ENCODE measurements around the gene TPM4. TPM values are rescaled to one million over a fixed set of nuclear protein-coding genes. Genes with fewer than 3 reads are reported as not detected.
"Not testable (repeated sequence)": the region's sequence is repeated elsewhere in the genome, so short reads cannot be mapped to it uniquely, and the experiment has no call there.

Gene TPM4
- total and polyA plus RNA-seq, 2 experiments from 2014 or later = 223 to 288 TPM

DNA sequence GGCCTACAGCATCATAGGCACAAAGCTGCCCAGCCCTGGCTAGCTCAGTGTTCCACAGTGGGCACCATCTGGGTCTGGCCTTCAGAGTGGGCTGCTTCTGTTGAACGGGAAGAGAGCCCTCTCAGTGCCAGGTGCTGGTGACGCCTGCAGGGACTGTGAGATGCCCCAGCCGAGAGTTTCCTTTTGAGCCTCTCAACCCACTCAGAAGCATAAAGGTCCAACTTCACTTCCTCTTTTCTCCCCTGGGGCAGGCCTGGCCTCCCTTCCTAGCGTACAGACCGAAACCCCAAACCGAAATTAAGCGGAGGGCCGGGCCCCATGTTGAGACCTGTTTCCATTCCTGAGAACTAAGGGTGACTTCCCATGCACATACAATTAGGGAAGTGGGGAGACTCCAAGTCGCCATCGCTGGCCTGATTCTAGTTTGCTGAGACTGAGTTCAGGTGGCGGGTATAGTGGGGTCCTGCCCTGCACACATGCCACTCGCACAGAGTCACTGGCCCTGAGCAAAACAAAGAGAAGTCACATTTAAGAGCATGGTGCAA is 42.3 kb downstream of the TPM4 start:
- Histone ChIP-seq H3K9me2 (ENCODE audit: insufficient read depth) (no peaks in the 10 kb centered on the region), H3K79me2 (replicated peaks; ENCODE audit: insufficient read depth) (peaks cover 21% of the 10 kb centered on the region), H4K20me1 (replicated peaks; ENCODE audit: insufficient read depth) (peaks cover 18% of the 10 kb centered on the region; the same call in 1 of the 2 replicates), H3F3A (replicated peaks; ENCODE audit: low read depth) (no peaks in the 10 kb centered on the region), H3K4me3 (no peak overlapping the region), H3K27ac (ENCODE audit: low read depth) (no peak overlapping the region), H3K4me2 (no peak overlapping the region), H3K27me3 (ENCODE audit: insufficient read depth) (no peaks in the 10 kb centered on the region), H3K4me1 (ENCODE audit: insufficient read depth) (no peaks in the 10 kb centered on the region), H2AFZ (no peak overlapping the region), H3K36me3 (ENCODE audit: insufficient read depth) (peaks cover 17% of the 10 kb centered on the region)
- no peaks in the 10 kb centered on the region for H3K9me3 Mint-ChIP-seq
- TF ChIP-seq ZNF114 (CRISPR knock-in tag; IDR thresholded peaks at IDR 0.05) = no peak
- no peak for TF ChIP-seq STAT1 (IDR thresholded peaks at IDR 0.05; ENCODE audit: unreplicated experiment)
- H3K27ac Mint-ChIP-seq = no peak overlapping the region
- H3K27me3 Mint-ChIP-seq (ENCODE audit: insufficient read depth, low read depth, poor library complexity) = peaks cover 3% of the 10 kb centered on the region
- H3K4me3 Mint-ChIP-seq = no peak overlapping the region
- peaks cover 50% of the 10 kb centered on the region for H3K36me3 Mint-ChIP-seq (ENCODE audit: low read depth)
- no peak for DNase-seq (ENCODE audit: low spot score)
- no peak for ATAC-seq
- H3K4me1 Mint-ChIP-seq = peaks cover 5% of the 10 kb centered on the region; the same call in 1 of the 3 replicates

DNA sequence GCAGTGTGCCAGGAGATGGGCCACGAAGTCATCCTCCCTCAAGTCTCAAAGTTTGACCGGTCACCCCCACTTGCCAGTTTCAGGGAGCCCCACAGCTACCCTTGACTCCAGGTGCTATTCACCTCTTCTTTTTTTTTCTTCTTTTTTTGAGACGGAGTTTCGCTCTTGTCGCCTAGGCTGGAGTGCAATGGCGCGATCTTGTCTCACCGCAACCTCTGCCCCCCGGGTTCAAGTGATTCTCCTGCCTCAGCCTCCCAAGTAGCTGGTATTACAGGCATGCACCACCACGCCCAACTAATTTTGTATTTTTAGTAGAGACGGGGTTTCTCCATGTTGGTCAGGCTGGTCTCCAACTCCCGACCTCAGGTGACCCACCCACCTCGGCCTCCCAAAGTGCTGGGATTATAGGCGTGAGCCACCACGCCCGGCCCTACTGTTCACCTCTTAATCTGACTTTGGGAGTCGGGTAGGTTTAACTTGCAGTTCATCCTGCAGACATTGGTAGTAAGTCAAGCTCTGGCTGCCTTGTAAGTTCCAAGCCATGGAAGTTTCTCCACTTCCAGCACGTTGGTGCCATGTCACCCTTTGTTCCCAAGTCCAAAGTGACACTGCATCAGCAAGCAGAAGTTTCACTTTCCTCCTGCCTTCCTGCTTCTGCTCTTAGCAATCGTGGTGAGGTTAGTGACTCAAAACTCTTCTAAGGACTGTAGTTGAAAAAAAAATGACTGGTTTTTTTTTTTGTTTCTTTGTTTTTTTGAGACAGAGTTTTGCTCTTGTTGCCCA is 43.0 kb downstream of the TPM4 start:
- H3K4me1 ChIP-seq (ENCODE audit: insufficient read depth); H3K4me1 Mint-ChIP-seq; H3K4me2 ChIP-seq; H3K9me3 Mint-ChIP-seq; H2AFZ ChIP-seq; H3K27ac ChIP-seq (ENCODE audit: low read depth); H3K27me3 Mint-ChIP-seq (ENCODE audit: insufficient read depth, low read depth, poor library complexity); DNase-seq (ENCODE audit: low spot score); H3K27ac Mint-ChIP-seq; H3K4me3 Mint-ChIP-seq; ATAC-seq; H3K27me3 ChIP-seq (ENCODE audit: insufficient read depth); H3F3A ChIP-seq (replicated peaks; ENCODE audit: low read depth); H3K9me2 ChIP-seq (ENCODE audit: insufficient read depth); H3K4me3 ChIP-seq: not testable (repeated sequence)
- Histone ChIP-seq H3K36me3 (ENCODE audit: insufficient read depth) (peaks cover 17% of the 10 kb centered on the region), H4K20me1 (replicated peaks; ENCODE audit: insufficient read depth) (peaks cover 14% of the 10 kb centered on the region; the same call in 1 of the 2 replicates), H3K79me2 (replicated peaks; ENCODE audit: insufficient read depth) (peaks cover 15% of the 10 kb centered on the region)
- peaks cover 50% of the 10 kb centered on the region for H3K36me3 Mint-ChIP-seq (ENCODE audit: low read depth)

DNA sequence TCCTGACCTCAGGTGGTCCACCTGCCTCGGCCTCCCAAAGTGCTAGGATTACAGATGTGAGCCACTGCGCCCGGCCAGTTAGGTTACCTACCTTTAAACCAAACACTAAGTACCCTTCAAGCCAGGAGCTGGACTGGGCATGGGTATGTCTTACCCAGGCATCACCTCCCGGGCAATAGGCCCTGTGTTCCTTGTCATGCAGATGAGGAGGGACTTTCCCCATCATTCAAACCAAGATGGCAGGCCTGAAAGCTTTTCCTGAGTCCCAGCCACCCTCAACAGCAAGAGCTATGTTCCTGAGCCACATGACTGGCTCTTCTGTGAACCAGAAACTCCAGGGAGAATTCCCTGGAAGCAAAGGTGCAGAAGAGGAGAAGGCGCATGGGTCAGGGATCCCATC is 44.8 kb downstream of the TPM4 start:
- Histone ChIP-seq H3F3A (replicated peaks; ENCODE audit: low read depth) (no peaks in the 10 kb centered on the region), H3K9me2 (ENCODE audit: insufficient read depth) (no peaks in the 10 kb centered on the region), H3K4me2 (no peak overlapping the region), H2AFZ (no peak overlapping the region), H3K27ac (ENCODE audit: low read depth) (no peak overlapping the region), H3K27me3 (ENCODE audit: insufficient read depth) (no peaks in the 10 kb centered on the region), H3K4me3 (no peak overlapping the region), H3K4me1 (ENCODE audit: insufficient read depth) (no peaks in the 10 kb centered on the region), H3K36me3 (ENCODE audit: insufficient read depth) (peaks cover 18% of the 10 kb centered on the region), H3K79me2 (replicated peaks; ENCODE audit: insufficient read depth) (no peaks in the 10 kb centered on the region; the same call in 1 of the 2 replicates), H4K20me1 (replicated peaks; ENCODE audit: insufficient read depth) (peaks cover 13% of the 10 kb centered on the region; the same call in 1 of the 2 replicates)
- ATAC-seq (no peak), DNase-seq (ENCODE audit: low spot score) (no peak)
- peaks cover 5% of the 10 kb centered on the region; the same call in 1 of the 3 replicates for H3K4me1 Mint-ChIP-seq
- no peaks in the 10 kb centered on the region for H3K9me3 Mint-ChIP-seq
- peaks cover 46% of the 10 kb centered on the region for H3K36me3 Mint-ChIP-seq (ENCODE audit: low read depth)
- no peak overlapping the region for H3K4me3 Mint-ChIP-seq
- peaks cover 7% of the 10 kb centered on the region for H3K27me3 Mint-ChIP-seq (ENCODE audit: insufficient read depth, low read depth, poor library complexity)
- H3K27ac Mint-ChIP-seq = no peak overlapping the region
- TF ChIP-seq EZH2 (IDR thresholded peaks at IDR 0.05; ENCODE audit: low read depth, unreplicated experiment) (no peak), STAT1 (IDR thresholded peaks at IDR 0.05; ENCODE audit: unreplicated experiment) (no peak), ZNF331 (CRISPR knock-in tag; IDR thresholded peaks at IDR 0.05; ENCODE audit: low read depth) (no peak), EZH2phosphoT487 (IDR thresholded peaks at IDR 0.05; ENCODE audit: unreplicated experiment) (no peak), ZNF114 (CRISPR knock-in tag; IDR thresholded peaks at IDR 0.05) (no peak), NANOG (IDR thresholded peaks at IDR 0.05; ENCODE audit: borderline replicate concordance) (no peak), CREB1 (CRISPR knock-in tag; IDR thresholded peaks at IDR 0.05; ENCODE audit: low read depth) (no peak), JUNB (IDR thresholded peaks at IDR 0.05; ENCODE audit: unreplicated experiment) (no peak), POLR2AphosphoS5 (IDR thresholded peaks at IDR 0.05; ENCODE audit: low read depth) (no peak)
- TF ChIP-seq, protein P1, sequence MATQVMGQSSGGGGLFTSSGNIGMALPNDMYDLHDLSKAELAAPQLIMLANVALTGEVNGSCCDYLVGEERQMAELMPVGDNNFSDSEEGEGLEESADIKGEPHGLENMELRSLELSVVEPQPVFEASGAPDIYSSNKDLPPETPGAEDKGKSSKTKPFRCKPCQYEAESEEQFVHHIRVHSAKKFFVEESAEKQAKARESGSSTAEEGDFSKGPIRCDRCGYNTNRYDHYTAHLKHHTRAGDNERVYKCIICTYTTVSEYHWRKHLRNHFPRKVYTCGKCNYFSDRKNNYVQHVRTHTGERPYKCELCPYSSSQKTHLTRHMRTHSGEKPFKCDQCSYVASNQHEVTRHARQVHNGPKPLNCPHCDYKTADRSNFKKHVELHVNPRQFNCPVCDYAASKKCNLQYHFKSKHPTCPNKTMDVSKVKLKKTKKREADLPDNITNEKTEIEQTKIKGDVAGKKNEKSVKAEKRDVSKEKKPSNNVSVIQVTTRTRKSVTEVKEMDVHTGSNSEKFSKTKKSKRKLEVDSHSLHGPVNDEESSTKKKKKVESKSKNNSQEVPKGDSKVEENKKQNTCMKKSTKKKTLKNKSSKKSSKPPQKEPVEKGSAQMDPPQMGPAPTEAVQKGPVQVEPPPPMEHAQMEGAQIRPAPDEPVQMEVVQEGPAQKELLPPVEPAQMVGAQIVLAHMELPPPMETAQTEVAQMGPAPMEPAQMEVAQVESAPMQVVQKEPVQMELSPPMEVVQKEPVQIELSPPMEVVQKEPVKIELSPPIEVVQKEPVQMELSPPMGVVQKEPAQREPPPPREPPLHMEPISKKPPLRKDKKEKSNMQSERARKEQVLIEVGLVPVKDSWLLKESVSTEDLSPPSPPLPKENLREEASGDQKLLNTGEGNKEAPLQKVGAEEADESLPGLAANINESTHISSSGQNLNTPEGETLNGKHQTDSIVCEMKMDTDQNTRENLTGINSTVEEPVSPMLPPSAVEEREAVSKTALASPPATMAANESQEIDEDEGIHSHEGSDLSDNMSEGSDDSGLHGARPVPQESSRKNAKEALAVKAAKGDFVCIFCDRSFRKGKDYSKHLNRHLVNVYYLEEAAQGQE (IDR thresholded peaks at IDR 0.05; ENCODE audit: unreplicated experiment) = no peak
- TF ChIP-seq, protein P2, sequence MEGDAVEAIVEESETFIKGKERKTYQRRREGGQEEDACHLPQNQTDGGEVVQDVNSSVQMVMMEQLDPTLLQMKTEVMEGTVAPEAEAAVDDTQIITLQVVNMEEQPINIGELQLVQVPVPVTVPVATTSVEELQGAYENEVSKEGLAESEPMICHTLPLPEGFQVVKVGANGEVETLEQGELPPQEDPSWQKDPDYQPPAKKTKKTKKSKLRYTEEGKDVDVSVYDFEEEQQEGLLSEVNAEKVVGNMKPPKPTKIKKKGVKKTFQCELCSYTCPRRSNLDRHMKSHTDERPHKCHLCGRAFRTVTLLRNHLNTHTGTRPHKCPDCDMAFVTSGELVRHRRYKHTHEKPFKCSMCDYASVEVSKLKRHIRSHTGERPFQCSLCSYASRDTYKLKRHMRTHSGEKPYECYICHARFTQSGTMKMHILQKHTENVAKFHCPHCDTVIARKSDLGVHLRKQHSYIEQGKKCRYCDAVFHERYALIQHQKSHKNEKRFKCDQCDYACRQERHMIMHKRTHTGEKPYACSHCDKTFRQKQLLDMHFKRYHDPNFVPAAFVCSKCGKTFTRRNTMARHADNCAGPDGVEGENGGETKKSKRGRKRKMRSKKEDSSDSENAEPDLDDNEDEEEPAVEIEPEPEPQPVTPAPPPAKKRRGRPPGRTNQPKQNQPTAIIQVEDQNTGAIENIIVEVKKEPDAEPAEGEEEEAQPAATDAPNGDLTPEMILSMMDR (conservative IDR thresholded peaks at IDR 0.05; ENCODE audit: low read depth in 2 of 2) = no peak
- TF ChIP-seq, protein P3, sequence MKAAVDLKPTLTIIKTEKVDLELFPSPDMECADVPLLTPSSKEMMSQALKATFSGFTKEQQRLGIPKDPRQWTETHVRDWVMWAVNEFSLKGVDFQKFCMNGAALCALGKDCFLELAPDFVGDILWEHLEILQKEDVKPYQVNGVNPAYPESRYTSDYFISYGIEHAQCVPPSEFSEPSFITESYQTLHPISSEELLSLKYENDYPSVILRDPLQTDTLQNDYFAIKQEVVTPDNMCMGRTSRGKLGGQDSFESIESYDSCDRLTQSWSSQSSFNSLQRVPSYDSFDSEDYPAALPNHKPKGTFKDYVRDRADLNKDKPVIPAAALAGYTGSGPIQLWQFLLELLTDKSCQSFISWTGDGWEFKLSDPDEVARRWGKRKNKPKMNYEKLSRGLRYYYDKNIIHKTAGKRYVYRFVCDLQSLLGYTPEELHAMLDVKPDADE (IDR thresholded peaks at IDR 0.05) = no peak
